ENCODE data around the gene CD63. TPM values are rescaled to one million over a fixed set of nuclear protein-coding genes. Genes with fewer than 3 reads are reported as not detected.
"Not testable (repeated sequence)": the region's sequence is repeated elsewhere in the genome, so short reads cannot be mapped to it uniquely, and the experiment has no call there.

CD63 gene
- total RNA-seq, 1 experiment from 2014 or later, result 880 TPM

DNA sequence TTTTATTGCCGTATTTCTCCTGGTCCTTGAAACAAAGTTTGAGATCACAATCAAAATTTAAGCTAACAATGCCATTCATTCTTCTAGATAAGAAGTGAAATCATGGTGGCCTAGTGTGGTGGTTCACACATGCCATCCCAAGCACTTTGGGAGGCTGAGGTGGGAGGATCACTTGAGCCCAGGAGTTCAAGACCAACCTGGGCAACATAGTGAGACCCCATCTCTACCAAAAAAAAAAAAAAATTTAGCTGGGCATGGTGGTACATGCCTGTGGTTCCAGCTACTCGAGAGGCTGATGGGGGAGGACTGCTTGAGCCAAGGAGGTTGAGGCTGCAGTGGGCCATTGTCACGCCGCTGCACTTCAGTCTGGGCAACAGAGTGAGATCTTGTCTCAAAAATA is 38.3 kb upstream of the CD63 start:
- no peak for TF ChIP-seq CTCF (IDR thresholded peaks at IDR 0.05; ENCODE audit: unreplicated experiment)
- Mint-ChIP-seq H3K4me3 (ENCODE audit: low read depth, unreplicated experiment) (no peak overlapping the region), H3K4me1 (ENCODE audit: low read depth, unreplicated experiment) (no peaks in the 10 kb centered on the region), H3K9me3 (ENCODE audit: low read depth, unreplicated experiment) (no peaks in the 10 kb centered on the region), H3K27ac (ENCODE audit: unreplicated experiment) (no peak overlapping the region), H3K36me3 (ENCODE audit: insufficient read depth, unreplicated experiment) (peaks cover 33% of the 10 kb centered on the region), H3K27me3 (ENCODE audit: unreplicated experiment) (no peaks in the 10 kb centered on the region)
- CTCF ChIA-PET, result no interaction called here
- BruUV-seq (replicated peaks), result no TSS peak
- intact Hi-C loops (cut with micrococcal nuclease; ENCODE audit: unreplicated experiment), result no loop called here
- DNase-seq, result no peak

- no peak for TF ChIP-seq CTCF (IDR thresholded peaks at IDR 0.05; ENCODE audit: unreplicated experiment)
- Mint-ChIP-seq H3K4me3 (ENCODE audit: low read depth, unreplicated experiment) (no peak overlapping the region), H3K27ac (ENCODE audit: unreplicated experiment) (no peak overlapping the region), H3K27me3 (ENCODE audit: unreplicated experiment) (no peaks in the 10 kb centered on the region), H3K36me3 (ENCODE audit: insufficient read depth, unreplicated experiment) (peaks cover 26% of the 10 kb centered on the region), H3K4me1 (ENCODE audit: low read depth, unreplicated experiment) (no peaks in the 10 kb centered on the region), H3K9me3 (ENCODE audit: low read depth, unreplicated experiment) (no peaks in the 10 kb centered on the region)
- intact Hi-C loops (cut with micrococcal nuclease; ENCODE audit: unreplicated experiment), result no loop called here
- no peak for DNase-seq
- CTCF ChIA-PET, result no interaction called here
- no TSS peak for BruUV-seq (replicated peaks)
Observed at GRCh38 chr12:55765736-55766290, 37.0 kb upstream of the CD63 start.

DNA sequence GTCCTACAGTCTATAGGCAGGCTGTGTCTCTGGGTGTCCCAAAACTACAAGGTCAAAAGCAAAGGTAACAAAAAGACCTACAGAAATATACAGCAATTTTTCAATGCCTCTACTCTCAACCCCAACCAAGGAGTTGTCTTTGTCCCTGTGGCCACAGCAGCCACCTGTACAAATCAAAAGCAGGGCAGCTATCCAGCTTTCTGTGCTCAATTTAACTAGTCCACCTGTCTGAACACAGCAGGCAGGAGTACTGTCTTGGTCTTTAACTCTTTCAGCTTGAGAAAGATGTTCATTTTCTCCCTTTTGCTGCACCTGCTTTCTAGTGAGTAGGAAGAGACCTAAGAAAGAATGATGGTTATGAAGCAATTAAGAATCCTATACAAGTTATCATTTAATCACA is 33.8 kb upstream of the CD63 start:
- Mint-ChIP-seq H3K27ac (ENCODE audit: unreplicated experiment) (no peak overlapping the region), H3K4me3 (ENCODE audit: low read depth, unreplicated experiment) (no peak overlapping the region), H3K9me3 (ENCODE audit: low read depth, unreplicated experiment) (no peaks in the 10 kb centered on the region), H3K27me3 (ENCODE audit: unreplicated experiment) (no peaks in the 10 kb centered on the region), H3K4me1 (ENCODE audit: low read depth, unreplicated experiment) (no peaks in the 10 kb centered on the region), H3K36me3 (ENCODE audit: insufficient read depth, unreplicated experiment) (peaks cover 33% of the 10 kb centered on the region)
- no peak for TF ChIP-seq CTCF (IDR thresholded peaks at IDR 0.05; ENCODE audit: unreplicated experiment)
- intact Hi-C loops (cut with micrococcal nuclease; ENCODE audit: unreplicated experiment), result no loop called here
- CTCF ChIA-PET, result no interaction called here
- no peak for DNase-seq
- no TSS peak for BruUV-seq (replicated peaks)

- H3K9me3 Mint-ChIP-seq (ENCODE audit: low read depth, unreplicated experiment), result no peaks in the 10 kb centered on the region
- BruUV-seq (replicated peaks), result no TSS peak
- DNase-seq, result no peak
- H3K27me3 Mint-ChIP-seq (ENCODE audit: unreplicated experiment), result no peaks in the 10 kb centered on the region
- H3K36me3 Mint-ChIP-seq (ENCODE audit: insufficient read depth, unreplicated experiment), result peaks cover 33% of the 10 kb centered on the region
- CTCF ChIA-PET, result no interaction called here
- H3K4me3 Mint-ChIP-seq (ENCODE audit: low read depth, unreplicated experiment), result no peak overlapping the region
- intact Hi-C loops (cut with micrococcal nuclease; ENCODE audit: unreplicated experiment), result no loop called here
- no peak overlapping the region for H3K27ac Mint-ChIP-seq (ENCODE audit: unreplicated experiment)
- TF ChIP-seq CTCF (IDR thresholded peaks at IDR 0.05; ENCODE audit: unreplicated experiment), result no peak
- no peaks in the 10 kb centered on the region for H3K4me1 Mint-ChIP-seq (ENCODE audit: low read depth, unreplicated experiment)
Observed at GRCh38 chr12:55760663-55761062, 31.9 kb upstream of the CD63 start.

DNA sequence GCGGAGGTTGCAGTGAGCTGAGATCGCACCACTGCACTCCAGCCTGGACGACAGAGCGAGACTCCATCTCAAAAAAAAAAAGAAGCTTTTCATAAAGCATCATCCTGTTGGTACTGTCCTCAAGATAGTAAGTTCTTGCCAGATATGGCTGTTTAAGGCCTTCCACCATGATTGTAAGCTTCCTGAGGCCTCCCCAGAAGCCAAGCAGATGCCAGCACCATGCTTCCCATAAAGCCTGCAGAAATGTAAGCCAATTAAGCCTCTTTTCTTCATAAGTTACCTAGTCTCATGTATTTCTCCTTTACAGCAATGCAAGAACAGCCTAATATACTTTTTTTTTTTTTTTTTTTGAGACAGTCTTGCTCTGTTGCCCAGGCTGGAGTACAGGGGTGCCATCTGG is 29.8 kb upstream of the CD63 start:
- H3K4me1 Mint-ChIP-seq (ENCODE audit: low read depth, unreplicated experiment); H3K27ac Mint-ChIP-seq (ENCODE audit: unreplicated experiment): not testable (repeated sequence)

More for the DNA sequence above, 29.8 kb upstream of the CD63 start:
- H3K27me3 Mint-ChIP-seq (ENCODE audit: unreplicated experiment); intact Hi-C loops (cut with micrococcal nuclease; ENCODE audit: unreplicated experiment); DNase-seq; BruUV-seq (replicated peaks); H3K4me3 Mint-ChIP-seq (ENCODE audit: low read depth, unreplicated experiment); H3K9me3 Mint-ChIP-seq (ENCODE audit: low read depth, unreplicated experiment): not testable (repeated sequence)
- H3K36me3 Mint-ChIP-seq (ENCODE audit: insufficient read depth, unreplicated experiment), result peaks cover 40% of the 10 kb centered on the region
- CTCF ChIA-PET, result interaction anchor here (0.7 kb wide), 2 partner anchors 10 to 1486 kb away, joined by 4 to 7 read pairs; no protein-coding TSS in a partner anchor
